OCI-LY3 (cell line): Measurements from ENCODE around the gene NCBP3.

ENCODE experiments used
- EZH2phosphoT487 ChIP-seq: fragments of 200-600 bp; shearing (Covaris generic); IDR thresholded peaks from 2 replicates; pipeline ENCODE4 v1.6.1; 2018; ENCODE audit warnings: antibody characterized with exemption, mixed run types, low read depth
- TF ChIP-seq, protein P1 (sequence below): fragments of 200-600, 300-600 bp; sonication (generic); IDR thresholded peaks from 2 replicates; pipeline ENCODE4 v1.5.1; 2014; ENCODE audit warnings: antibody characterized with exemption, low read length, low read depth

DNA sequence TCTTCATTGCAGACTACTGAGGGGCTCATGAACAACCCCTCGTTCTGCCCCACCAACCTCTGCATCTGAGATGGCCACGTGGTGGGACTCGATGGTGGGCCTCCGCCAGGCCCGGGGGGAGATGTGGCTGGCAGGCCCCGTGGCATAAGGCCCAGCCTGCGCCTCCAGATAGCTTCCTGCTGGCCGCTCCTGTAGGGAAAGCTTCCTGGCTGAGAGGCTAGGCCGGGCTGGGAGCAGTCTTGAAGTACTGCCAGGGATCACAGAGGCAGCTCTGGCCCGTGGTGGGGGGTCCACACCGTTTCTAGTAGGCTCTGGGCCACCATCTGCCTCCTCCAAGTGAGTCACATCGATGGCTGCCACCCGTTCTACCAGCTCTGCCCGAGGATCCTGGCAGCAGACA lies 39.2 kb upstream of the NCBP3 start:
- TF ChIP-seq, protein P1, sequence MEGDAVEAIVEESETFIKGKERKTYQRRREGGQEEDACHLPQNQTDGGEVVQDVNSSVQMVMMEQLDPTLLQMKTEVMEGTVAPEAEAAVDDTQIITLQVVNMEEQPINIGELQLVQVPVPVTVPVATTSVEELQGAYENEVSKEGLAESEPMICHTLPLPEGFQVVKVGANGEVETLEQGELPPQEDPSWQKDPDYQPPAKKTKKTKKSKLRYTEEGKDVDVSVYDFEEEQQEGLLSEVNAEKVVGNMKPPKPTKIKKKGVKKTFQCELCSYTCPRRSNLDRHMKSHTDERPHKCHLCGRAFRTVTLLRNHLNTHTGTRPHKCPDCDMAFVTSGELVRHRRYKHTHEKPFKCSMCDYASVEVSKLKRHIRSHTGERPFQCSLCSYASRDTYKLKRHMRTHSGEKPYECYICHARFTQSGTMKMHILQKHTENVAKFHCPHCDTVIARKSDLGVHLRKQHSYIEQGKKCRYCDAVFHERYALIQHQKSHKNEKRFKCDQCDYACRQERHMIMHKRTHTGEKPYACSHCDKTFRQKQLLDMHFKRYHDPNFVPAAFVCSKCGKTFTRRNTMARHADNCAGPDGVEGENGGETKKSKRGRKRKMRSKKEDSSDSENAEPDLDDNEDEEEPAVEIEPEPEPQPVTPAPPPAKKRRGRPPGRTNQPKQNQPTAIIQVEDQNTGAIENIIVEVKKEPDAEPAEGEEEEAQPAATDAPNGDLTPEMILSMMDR: no peak
- TF ChIP-seq EZH2phosphoT487: no peak
